PC-3 (cell line): ENCODE data around the gene CTSZ. TPM values are rescaled to one million over a fixed set of nuclear protein-coding genes. Genes with fewer than 3 reads are reported as not detected.
"Not testable (repeated sequence)": the region's sequence is repeated elsewhere in the genome, so short reads cannot be mapped to it uniquely, and the experiment has no call there.

Source experiments
- ATAC-seq: fragments of 200-7000 bp; cut with Tn5 transposase; 2 replicates; pipeline ENCODE4 v1.9.1; 2020; ENCODE audit warnings: mild to moderate bottlenecking, moderate library complexity
- BruUV-seq: library from RNA; stranded (reverse); fragments of 400-500 nt; replicated peaks from 2 replicates; lab custom pipeline; 2021; lab: Mats Ljungman, UMichigan
- CTCF ChIA-PET: fragments of 300-600 bp; sonication (Branson Sonifier 250); formaldehyde crosslinking; loops from one replicate; lab custom pipeline; 2022; ENCODE audit warnings: antibody characterized with exemption; lab: Charles Lee
- POLR2A ChIA-PET: fragments of 300-600 bp; sonication (Branson Sonifier 250); formaldehyde crosslinking; loops from one replicate; lab custom pipeline; 2022; ENCODE audit warnings: antibody characterized with exemption; ENCODE audit not compliant: unreplicated experiment; lab: Charles Lee
- DNase-seq: peaks from one replicate; pipeline ENCODE4 v3.0.0-alpha.2; 2015
- H2AFZ ChIP-seq: fragments of 300-600 bp; sonication (generic); 2 replicates; pipeline ENCODE4 v1.6.0; 2016; ENCODE audit warnings: antibody characterized with exemption, low read length
- H3F3A ChIP-seq: fragments of 300-600 bp; sonication (generic); one replicate; pipeline ENCODE4 v1.6.0; 2017; ENCODE audit warnings: antibody characterized with exemption, low read length, control low read depth, mild to moderate bottlenecking; ENCODE audit not compliant: unreplicated experiment
- H3K27ac ChIP-seq: fragments of 300-600 bp; sonication (generic); 2 replicates; pipeline ENCODE4 v1.5.1; 2016; ENCODE audit warnings: mild to moderate bottlenecking, low read length
- H3K27me3 ChIP-seq: fragments of 300-600 bp; sonication (generic); 2 replicates; pipeline ENCODE4 v1.6.1; 2016; ENCODE audit warnings: low read length, mixed read lengths
- H3K36me3 ChIP-seq: fragments of 300-600 bp; sonication (generic); 2 replicates; pipeline ENCODE4 v1.6.1; 2016; ENCODE audit warnings: low read depth, mixed run types, low read length, mixed read lengths
- H3K4me1 ChIP-seq: fragments of 300-600 bp; sonication (generic); 2 replicates; pipeline ENCODE4 v1.5.1; 2016; ENCODE audit warnings: low read length; ENCODE audit not compliant: insufficient read depth
- H3K4me2 ChIP-seq: fragments of 300-600 bp; sonication (generic); 2 replicates; pipeline ENCODE4 v1.6.0; 2016; ENCODE audit warnings: low read length
- H3K4me3 ChIP-seq: fragments of 300-600 bp; sonication (generic); 2 replicates; pipeline ENCODE4 v1.5.1; 2016; ENCODE audit warnings: mild to moderate bottlenecking, low read length, mixed read lengths
- H3K79me2 ChIP-seq: fragments of 300-600 bp; sonication (generic); 2 replicates; pipeline ENCODE4 v1.6.1; 2017; ENCODE audit warnings: low read length, mixed read lengths
- H3K9ac ChIP-seq: fragments of 300-600 bp; sonication (generic); 2 replicates; pipeline ENCODE4 v1.6.0; 2016; ENCODE audit warnings: mild to moderate bottlenecking, low read length
- H3K9me2 ChIP-seq: fragments of 300-600 bp; sonication (generic); replicated peaks from 2 replicates; pipeline ENCODE4 v1.6.1; 2016; ENCODE audit warnings: mixed run types, low read length, mixed read lengths
- H3K9me3 ChIP-seq: fragments of 300-600 bp; sonication (generic); 2 replicates; pipeline ENCODE4 v1.6.1; 2016; ENCODE audit warnings: low read length, mixed read lengths
- H4K20me1 ChIP-seq: fragments of 300-600 bp; sonication (generic); 2 replicates; pipeline ENCODE4 v1.6.1; 2016; ENCODE audit warnings: low read length, mixed read lengths
- CTCF ChIP-seq: fragments of 300-600 bp; sonication (generic); conservative IDR thresholded peaks from 2 replicates; pipeline ENCODE4 v1.5.1; 2017; ENCODE audit warnings: antibody characterized with exemption, low read depth, mild to moderate bottlenecking, low read length
- EZH2 ChIP-seq: fragments of 300-600 bp; sonication (generic); IDR thresholded peaks from one replicate; pipeline ENCODE4 v1.6.1; 2017; ENCODE audit warnings: antibody characterized with exemption, mild to moderate bottlenecking, low read length; ENCODE audit not compliant: unreplicated experiment
- EZH2phosphoT487 ChIP-seq: fragments of 300-600 bp; sonication (generic); IDR thresholded peaks from 2 replicates; pipeline ENCODE4 v1.6.1; 2018; ENCODE audit warnings: mild to moderate bottlenecking, antibody characterized with exemption, low read length, borderline replicate concordance
- intact Hi-C: fragments of 100-400 bp; cut with micrococcal nuclease; formaldehyde crosslinking; loops from 2 replicates; pipeline ENCODE4 v1.9.0; 2023
- total RNA-seq: library from RNA; depleted of rRNA; stranded (reverse); fragments of >200 nt; gene quantifications from 2 replicates; pipeline ENCODE4 v1.2.3, GENCODE V29; 2014

CTSZ gene
- total RNA-seq, 1 experiment from 2014 or later, result 191 TPM

- Histone ChIP-seq H3K27ac (no peak overlapping the region), H3K36me3 (peaks cover 59% of the 10 kb centered on the region), H3K9ac (no peak overlapping the region), H3K79me2 (peaks cover 62% of the 10 kb centered on the region), H3K27me3 (no peaks in the 10 kb centered on the region), H3K4me1 (peaks cover 7% of the 10 kb centered on the region; the same call in 1 of the 2 replicates), H3K4me3 (no peak overlapping the region), H2AFZ (no peak overlapping the region), H3K4me2 (no peak overlapping the region), H3F3A (no peaks in the 10 kb centered on the region), H4K20me1 (peaks cover 24% of the 10 kb centered on the region), H3K9me3 (no peaks in the 10 kb centered on the region), H3K9me2 (no peaks in the 10 kb centered on the region)
- DNase-seq (no peak), ATAC-seq (no peak)
- POLR2A ChIA-PET, result no interaction called here
- TF ChIP-seq EZH2, result no peak
- no peak for TF ChIP-seq CTCF
- TF ChIP-seq EZH2phosphoT487, result no peak
- CTCF ChIA-PET, result no interaction called here
- intact Hi-C loops, result no loop called here
- BruUV-seq, result no TSS peak
These were observed 20.6 kb downstream of the CTSZ start for GRCh38 chr20:58986286-58986967.

DNA sequence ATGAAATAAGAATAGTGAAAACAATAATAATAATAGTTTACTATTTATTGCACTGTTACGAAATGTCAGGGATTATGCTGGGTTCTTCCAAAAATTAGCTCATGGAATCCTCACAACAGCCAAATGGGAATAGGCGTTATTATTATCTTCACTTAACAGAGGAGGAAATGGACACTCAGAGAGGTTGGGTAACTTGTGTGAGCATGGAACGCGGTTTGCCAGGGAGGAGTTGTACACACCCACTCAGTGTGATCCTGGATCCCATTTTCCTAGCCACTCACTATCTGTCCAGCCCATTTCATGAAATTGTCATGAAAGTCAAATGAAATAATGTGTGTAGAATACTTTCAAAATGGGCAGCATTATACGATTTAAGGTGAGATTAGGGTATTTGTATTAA, 21.4 kb downstream of the CTSZ start:
- Histone ChIP-seq H3K79me2 (peaks cover 63% of the 10 kb centered on the region), H3K36me3 (peaks cover 52% of the 10 kb centered on the region), H3K9me3 (no peaks in the 10 kb centered on the region), H3K4me1 (peaks cover 7% of the 10 kb centered on the region; the same call in 1 of the 2 replicates), H3K27ac (no peak overlapping the region), H2AFZ (no peak overlapping the region), H3K4me2 (no peak overlapping the region), H3F3A (no peaks in the 10 kb centered on the region), H3K9me2 (no peaks in the 10 kb centered on the region), H3K4me3 (no peak overlapping the region), H3K9ac (no peak overlapping the region), H3K27me3 (no peaks in the 10 kb centered on the region), H4K20me1 (peaks cover 24% of the 10 kb centered on the region)
- no TSS peak for BruUV-seq
- ChIA-PET POLR2A (no interaction called here), CTCF (no interaction called here)
- intact Hi-C loops, result no loop called here
- ATAC-seq (no peak), DNase-seq (no peak)
- no peak for TF ChIP-seq EZH2

GRCh38 chr20:58984691-58985090, 22.4 kb downstream of the CTSZ start:
- DNase-seq (no peak), ATAC-seq (no peak)
- no TSS peak for BruUV-seq
- no peak overlapping the region for H2AFZ ChIP-seq
- peaks cover 7% of the 10 kb centered on the region; the same call in 1 of the 2 replicates for H3K4me1 ChIP-seq
- TF ChIP-seq CTCF, result no peak
- no peak for TF ChIP-seq EZH2phosphoT487
- no peak for TF ChIP-seq EZH2
- H3K4me3 ChIP-seq, result no peak overlapping the region
- no peaks in the 10 kb centered on the region for H3F3A ChIP-seq
- intact Hi-C loops, result loop anchor here (5.0 kb wide), 2 partner anchors 43 to 92 kb away; no protein-coding TSS in a partner anchor
- POLR2A ChIA-PET, result no interaction called here
- H3K79me2 ChIP-seq, result peaks cover 63% of the 10 kb centered on the region
- no peaks in the 10 kb centered on the region for H3K9me3 ChIP-seq
- H4K20me1 ChIP-seq, result peaks cover 24% of the 10 kb centered on the region
- H3K36me3 ChIP-seq, result peaks cover 44% of the 10 kb centered on the region
- H3K4me2 ChIP-seq, result no peak overlapping the region
- H3K27me3 ChIP-seq, result no peaks in the 10 kb centered on the region
- H3K27ac ChIP-seq, result no peak overlapping the region
- no peaks in the 10 kb centered on the region for H3K9me2 ChIP-seq
- no peak overlapping the region for H3K9ac ChIP-seq
- CTCF ChIA-PET, result no interaction called here

- H3K36me3 ChIP-seq, result peaks cover 28% of the 10 kb centered on the region
- ATAC-seq, H2AFZ ChIP-seq, CTCF ChIA-PET, BruUV-seq, H3K9ac ChIP-seq, H3K9me2 ChIP-seq, H3F3A ChIP-seq, H3K27ac ChIP-seq, H3K27me3 ChIP-seq, DNase-seq, POLR2A ChIA-PET, H3K4me1 ChIP-seq, H3K9me3 ChIP-seq: not testable (repeated sequence)
- peaks cover 63% of the 10 kb centered on the region for H3K79me2 ChIP-seq
- intact Hi-C loops, result loop anchor here (5.0 kb wide), 2 partner anchors 44 to 91 kb away; no protein-coding TSS in a partner anchor
- 0 out of 2 replicates have a peak overlapping the region, but pooled peaks have one; percentile 76 for H3K4me3 ChIP-seq
- H4K20me1 ChIP-seq, result peaks cover 24% of the 10 kb centered on the region
- H3K4me2 ChIP-seq, result peak overlapping the region; percentile 84
These were observed 24.0 kb downstream of the CTSZ start for GRCh38 chr20:58983115-58983468.
